H1 (cell line): ENCODE measurements around the gene NSUN7. TPM values are rescaled to one million over a fixed set of nuclear protein-coding genes. Genes with fewer than 3 reads are reported as not detected.

Source experiments
- CTCF ChIA-PET: fragments of 300-600 bp; sonication (Branson Sonifier 250); formaldehyde crosslinking; loops from one replicate; lab custom pipeline; 2021; ENCODE audit not compliant: partially characterized antibody; lab: Charles Lee
- POLR2A ChIA-PET: fragments of 300-600 bp; sonication (Branson Sonifier 250); formaldehyde crosslinking; loops from one replicate; lab custom pipeline; 2021; ENCODE audit warnings: inconsistent platforms; ENCODE audit not compliant: partially characterized antibody; lab: Charles Lee
- DNase-seq, 2 experiments: peaks; one replicate each; pipeline versions ENCODE4 v3.0.0 to v3.0.0-alpha.2; 2010 to 2022; ENCODE audit warnings: low spot score in 2 of 2, low read depth in 1 of 2, mixed read lengths in 1 of 2
- FAIRE-seq: peaks from 2 replicates; lab custom pipeline; 2011; peaks lifted over from hg19 to GRCh38; lab: Jason Lieb, UNC
- H2AFZ ChIP-seq: 2 replicates; pipeline ENCODE4 v1.8.1; 2012; ENCODE audit warnings: low read length, inconsistent platforms
- H2AK5ac ChIP-seq: 2 replicates; pipeline ENCODE4 v1.6.1; 2013; ENCODE audit warnings: low read depth, low read length
- H2BK120ac ChIP-seq: replicated peaks from 2 replicates; pipeline ENCODE3; 2013; ENCODE audit warnings: low read depth, low read length, inconsistent platforms
- H2BK12ac ChIP-seq: 2 replicates; pipeline ENCODE4 v1.6.1; 2013; ENCODE audit warnings: low read depth, low read length
- H2BK15ac ChIP-seq: 2 replicates; pipeline ENCODE4 v1.6.1; 2013; ENCODE audit warnings: low read length
- H2BK20ac ChIP-seq: 2 replicates; pipeline ENCODE4 v1.6.1; 2013; ENCODE audit warnings: low read length
- H2BK5ac ChIP-seq: 2 replicates; pipeline ENCODE4 v1.6.1; 2013; ENCODE audit warnings: low read depth, low read length
- H3K14ac ChIP-seq: 2 replicates; pipeline ENCODE4 v1.6.1; 2013; ENCODE audit warnings: inconsistent platforms; ENCODE audit not compliant: insufficient read length
- H3K18ac ChIP-seq: 2 replicates; pipeline ENCODE4 v1.6.1; 2013; ENCODE audit warnings: low read length; ENCODE audit errors: extremely low read depth
- H3K23ac ChIP-seq: 2 replicates; pipeline ENCODE4 v1.6.1; 2013; ENCODE audit warnings: inconsistent platforms; ENCODE audit not compliant: insufficient read length
- H3K23me2 ChIP-seq: 2 replicates; pipeline ENCODE4 v1.6.1; 2013; ENCODE audit warnings: low read depth, low read length
- H3K27ac ChIP-seq: 2 replicates; pipeline ENCODE4 v1.6.1; 2011; ENCODE audit warnings: low read depth, low read length, inconsistent platforms
- H3K27me3 ChIP-seq, 4 experiments: replicated peaks in 1 of 4; 1 replicate in 1 of 4; 2 replicates in 3 of 4; pipeline versions ENCODE4 v1.6.1 to v1.8.1; 2011 to 2013; ENCODE audit warnings: low read length in 3 of 4, mild to moderate bottlenecking in 3 of 4, inconsistent platforms in 2 of 4, mixed read lengths in 2 of 4, moderate library complexity in 1 of 4; ENCODE audit not compliant: control insufficient read depth in 3 of 4, insufficient read depth in 3 of 4; ENCODE audit errors: extremely low read depth in 1 of 4
- H3K36me3 ChIP-seq, 4 experiments: 2 replicates each; pipeline versions ENCODE4 v1.6.1 to v1.8.1; 2011 to 2013; ENCODE audit warnings: mild to moderate bottlenecking in 4 of 4, low read length in 3 of 4, moderate library complexity in 2 of 4, control low read depth in 1 of 4, inconsistent platforms in 1 of 4; ENCODE audit not compliant: insufficient read depth in 4 of 4, control insufficient read depth in 2 of 4
- H3K4ac ChIP-seq: replicated peaks from 2 replicates; pipeline ENCODE3; 2013; ENCODE audit warnings: low read length, low read depth, mixed read lengths, inconsistent platforms; ENCODE audit not compliant: insufficient read length
- H3K4me1 ChIP-seq, 4 experiments: replicated peaks in 1 of 4; 1 replicate in 1 of 4; 2 replicates in 3 of 4; pipeline versions ENCODE4 v1.6.1 to v1.8.1; 2011 to 2013; ENCODE audit warnings: low read length in 3 of 4, inconsistent platforms in 2 of 4, mixed read lengths in 1 of 4; ENCODE audit not compliant: insufficient read depth in 4 of 4, control insufficient read depth in 3 of 4
- H3K4me2 ChIP-seq, 2 experiments: 2 replicates each; pipeline versions ENCODE4 v1.6.1 to v1.8.1; 2011 to 2013; ENCODE audit warnings: low read depth in 2 of 2, low read length in 2 of 2, control low read depth in 1 of 2, inconsistent platforms in 1 of 2, mild to moderate bottlenecking in 1 of 2; ENCODE audit not compliant: insufficient read depth in 1 of 2
- H3K4me3 ChIP-seq, 4 experiments: fragments of 200-600, 300-600 bp in 1 of 4; sonication (generic), shearing (Covaris generic), sonication (Bioruptor Twin) in 1 of 4; 2 replicates each; pipeline versions ENCODE4 v1.5.1 to v1.8.1; 2011 to 2016; ENCODE audit warnings: low read length in 4 of 4, low read depth in 3 of 4, control low read depth in 2 of 4, inconsistent platforms in 2 of 4, mild to moderate bottlenecking in 2 of 4, mixed read lengths in 1 of 4, moderate library complexity in 1 of 4; ENCODE audit not compliant: insufficient read depth in 2 of 4; ENCODE audit errors: extremely low read depth in 1 of 4
- H3K56ac ChIP-seq: replicated peaks from 2 replicates; pipeline ENCODE3; 2013; ENCODE audit warnings: low read depth, mild to moderate bottlenecking, mixed read lengths, low read length, inconsistent platforms; ENCODE audit not compliant: insufficient read length
- H3K79me1 ChIP-seq: 2 replicates; pipeline ENCODE4 v1.6.1; 2013; ENCODE audit warnings: low read depth, low read length, control low read depth
- H3K79me2 ChIP-seq, 2 experiments: 2 replicates each; pipeline versions ENCODE4 v1.6.1 to v1.8.1; 2012 to 2013; ENCODE audit warnings: low read length in 2 of 2, mild to moderate bottlenecking in 2 of 2, inconsistent platforms in 1 of 2; ENCODE audit not compliant: insufficient read depth in 2 of 2, control insufficient read depth in 1 of 2
- H3K9ac ChIP-seq, 4 experiments: replicated peaks in 1 of 4; 1 replicate in 1 of 4; 2 replicates in 3 of 4; pipeline versions ENCODE4 v1.6.1 to v1.8.1; 2011 to 2013; ENCODE audit warnings: low read depth in 3 of 4, low read length in 3 of 4, control low read depth in 2 of 4, mild to moderate bottlenecking in 2 of 4, moderate library complexity in 2 of 4, inconsistent platforms in 1 of 4; ENCODE audit errors: extremely low read depth in 1 of 4
- H3K9me3 ChIP-seq, 2 experiments: 2 replicates each; pipeline versions ENCODE4 v1.6.1 to v1.8.1; 2012 to 2013; ENCODE audit warnings: mild to moderate bottlenecking in 2 of 2, moderate library complexity in 2 of 2, control low read depth in 1 of 2, inconsistent platforms in 1 of 2, low read depth in 1 of 2, low read length in 1 of 2, mixed read lengths in 1 of 2; ENCODE audit not compliant: insufficient read depth in 2 of 2
- H4K20me1 ChIP-seq, 2 experiments: replicated peaks in 1 of 2; 2 replicates each; pipeline versions ENCODE3 to v1.8.1; 2011 to 2013; ENCODE audit warnings: inconsistent platforms in 2 of 2, low read length in 2 of 2, mild to moderate bottlenecking in 1 of 2; ENCODE audit not compliant: insufficient read depth in 2 of 2, control insufficient read depth in 1 of 2
- H4K5ac ChIP-seq: 2 replicates; pipeline ENCODE4 v1.6.1; 2013; ENCODE audit warnings: low read length, low read depth, mixed read lengths, inconsistent platforms; ENCODE audit not compliant: insufficient read length
- H4K8ac ChIP-seq: 2 replicates; pipeline ENCODE4 v1.8.0; 2013; ENCODE audit warnings: mild to moderate bottlenecking, moderate library complexity, low read length, inconsistent platforms; ENCODE audit not compliant: insufficient read depth; ENCODE audit errors: extremely low read depth
- H4K91ac ChIP-seq: replicated peaks from 2 replicates; pipeline ENCODE3; 2013; ENCODE audit warnings: low read length, mixed read lengths, inconsistent platforms; ENCODE audit not compliant: insufficient read length
- CEBPB ChIP-seq: IDR thresholded peaks from 2 replicates; pipeline ENCODE4 v1.6.1; 2012; ENCODE audit warnings: low read depth, low read length
- CREB1 ChIP-seq: IDR thresholded peaks from 2 replicates; pipeline ENCODE4 v1.6.1; 2012; ENCODE audit warnings: inconsistent platforms
- EZH2 ChIP-seq: fragments of 200-600 bp; sonication (generic); IDR thresholded peaks from 2 replicates; pipeline ENCODE4 v1.7.1; 2012; ENCODE audit warnings: low read depth, mild to moderate bottlenecking, moderate library complexity, low read length, inconsistent platforms; ENCODE audit not compliant: severe bottlenecking
- KDM4A ChIP-seq: IDR thresholded peaks from one replicate; pipeline ENCODE4 v1.7.1; 2012; ENCODE audit warnings: low read depth, mild to moderate bottlenecking, moderate library complexity, low read length, inconsistent platforms; ENCODE audit not compliant: severe bottlenecking
- RAD21 ChIP-seq, 2 experiments: IDR thresholded peaks in 1 of 2; conservative IDR thresholded peaks in 1 of 2; 2 replicates each; pipeline ENCODE4 v1.6.1; 2011; ENCODE audit warnings: low read depth in 2 of 2, low read length in 2 of 2, improper control_type of control experiment in 1 of 2, inconsistent platforms in 1 of 2, mild to moderate bottlenecking in 1 of 2, moderate library complexity in 1 of 2
- RBBP5 ChIP-seq: IDR thresholded peaks from 2 replicates; pipeline ENCODE4 v1.7.1; 2012; ENCODE audit warnings: low read depth, mild to moderate bottlenecking, inconsistent platforms, low read length, moderate library complexity, borderline replicate concordance
- RFX5 ChIP-seq: IDR thresholded peaks from 2 replicates; pipeline ENCODE4 v1.6.1; 2011; ENCODE audit warnings: low read depth, low read length, improper control_type of control experiment, borderline replicate concordance
- SRF ChIP-seq: IDR thresholded peaks from 2 replicates; pipeline ENCODE4 v1.6.1; 2011; ENCODE audit warnings: mild to moderate bottlenecking, low read depth, low read length, moderate library complexity
- TCF12 ChIP-seq: IDR thresholded peaks from 2 replicates; pipeline ENCODE4 v1.6.1; 2011; ENCODE audit warnings: low read depth, mild to moderate bottlenecking, low read length
- WGBS, 2 experiments: shearing (Covaris generic) in 1 of 2; methylation state at CpG; one replicate each; pipeline versions ENCODE4 v1.1.6 to v1.1.7; 2013 to 2015; ENCODE audit warnings: low lambda C conversion rate in 2 of 2, mixed read lengths in 2 of 2, inconsistent platforms in 1 of 2, low coverage in 1 of 2, missing lambda C conversion rate in 1 of 2; ENCODE audit not compliant: insufficient replicate concordance in 2 of 2, insufficient coverage in 1 of 2, insufficient read length in 1 of 2; ENCODE audit errors: extremely low coverage in 1 of 2, missing lambda C conversion rate in 1 of 2; 5-methylcytosine and 5-hydroxymethylcytosine counted together
- polyA plus RNA-seq, 7 experiments: library from polyadenylated mRNA; depleted of rRNA in 3 of 7; stranded (reverse) in 5 of 7; unstranded in 2 of 7; fragments of >200 nt in 5 of 7; fragments of 200-250 nt in 2 of 7; gene quantifications; 1 replicate in 5 of 7; 2 replicates in 1 of 7; 4 replicates in 1 of 7; pipeline versions ENCODE4 v1.2.1 to v1.2.3, GENCODE V29; 2011 to 2013; ENCODE audit warnings: missing spikeins in 2 of 7, mixed read lengths in 2 of 7
- total RNA-seq: library from RNA; stranded (reverse); fragmentation: NEBNext Ultra II Directional; extraction: Animal tissue kit (Norgen Biotek cat#: 25700); gene quantifications from 2 replicates; pipeline ENCODE4 v1.2.1, GENCODE V29; 2021
- TF ChIP-seq, protein P1 (sequence below), 3 experiments: IDR thresholded peaks; 1 replicate in 2 of 3; 2 replicates in 1 of 3; pipeline versions ENCODE4 v1.5.1 to v1.6.1; 2011; ENCODE audit warnings: low read length in 3 of 3, mild to moderate bottlenecking in 3 of 3, inconsistent platforms in 2 of 3, low read depth in 1 of 3, moderate library complexity in 1 of 3; ENCODE audit not compliant: insufficient read depth in 1 of 3; ENCODE audit errors: control extremely low read depth in 1 of 3
- TF ChIP-seq, protein P2 (sequence below): IDR thresholded peaks from 2 replicates; pipeline ENCODE4 v1.6.1; 2012; ENCODE audit warnings: inconsistent platforms

Gene NSUN7
- total and polyA plus RNA-seq, 2 of the 8 experiments (the other 6 are each of a cell fraction or from before 2014, with no cell fraction given), result 8.8 to 24.4 TPM

DNA sequence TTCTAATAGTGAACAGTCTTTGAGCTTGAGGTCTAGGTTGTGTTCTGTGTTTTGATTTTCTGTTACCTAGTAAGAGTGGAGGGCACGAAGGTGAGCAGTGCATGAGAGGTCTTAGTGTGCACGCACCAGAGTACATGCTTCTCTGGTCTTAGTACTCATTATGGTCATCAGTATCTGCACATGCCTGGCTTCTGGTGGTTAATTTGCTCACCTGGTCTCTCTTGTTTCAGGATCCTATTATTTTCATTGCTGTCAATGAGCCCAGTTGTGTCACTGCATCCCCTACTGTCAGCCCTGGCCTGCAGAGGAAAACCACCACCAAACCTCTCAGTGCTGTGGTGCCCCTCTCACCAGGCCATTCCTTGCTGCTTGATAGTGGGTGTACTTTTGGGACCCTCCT is 54.8 kb downstream of the NSUN7 start:
- POLR2A ChIA-PET, result no interaction called here
- Histone ChIP-seq H3K56ac (no peak overlapping the region), H3K4me1 (no peaks in the 10 kb centered on the region), H4K91ac (no peak overlapping the region), H3K27ac (no peak overlapping the region), H3K4me3 (no peak overlapping the region), H2BK5ac (no peak overlapping the region; the same call in 1 of the 2 replicates), H3K4ac (no peak overlapping the region), H3K79me1 (no peaks in the 10 kb centered on the region), H3K36me3 (no peaks in the 10 kb centered on the region), H3K14ac (no peak overlapping the region), H3K9me3 (no peaks in the 10 kb centered on the region), H3K79me2 (no peaks in the 10 kb centered on the region), H2BK12ac (no peak overlapping the region), H2BK15ac (no peak overlapping the region), H3K4me2 (no peak overlapping the region), H4K20me1 (no peaks in the 10 kb centered on the region), H2AFZ (no peak overlapping the region), H3K27me3 (no peaks in the 10 kb centered on the region), H3K23me2 (no peaks in the 10 kb centered on the region), H4K8ac (no peak overlapping the region), H3K23ac (no peak overlapping the region), H4K5ac (no peak overlapping the region), H3K18ac (no peak overlapping the region), H2AK5ac (no peak overlapping the region), H2BK120ac (no peak overlapping the region), H2BK20ac (no peak overlapping the region), H3K9ac (no peak overlapping the region)
- FAIRE-seq (no peak), DNase-seq (no peak)
- CTCF ChIA-PET, result interaction anchor here (0.7 kb wide), 1 partner anchor 21 kb away, joined by 3 read pairs; no protein-coding TSS in a partner anchor
- 89% methylated on average over 2 of the region's 2 CpGs; no CpG with 5 or more reads in 1 of the 2 experiments for WGBS, 2 experiments
- TF ChIP-seq SRF (no peak), KDM4A (no peak), RAD21 (IDR thresholded peaks at IDR 0.05 in 1 of 2, conservative IDR thresholded peaks at IDR 0.05 in 1 of 2; ENCODE audit: low read depth in 2 of 2, low read length in 2 of 2) (no peak), CEBPB (no peak), CREB1 (no peak), RFX5 (no peak), TCF12 (no peak), RBBP5 (no peak), EZH2 (no peak)
- TF ChIP-seq, protein P1, sequence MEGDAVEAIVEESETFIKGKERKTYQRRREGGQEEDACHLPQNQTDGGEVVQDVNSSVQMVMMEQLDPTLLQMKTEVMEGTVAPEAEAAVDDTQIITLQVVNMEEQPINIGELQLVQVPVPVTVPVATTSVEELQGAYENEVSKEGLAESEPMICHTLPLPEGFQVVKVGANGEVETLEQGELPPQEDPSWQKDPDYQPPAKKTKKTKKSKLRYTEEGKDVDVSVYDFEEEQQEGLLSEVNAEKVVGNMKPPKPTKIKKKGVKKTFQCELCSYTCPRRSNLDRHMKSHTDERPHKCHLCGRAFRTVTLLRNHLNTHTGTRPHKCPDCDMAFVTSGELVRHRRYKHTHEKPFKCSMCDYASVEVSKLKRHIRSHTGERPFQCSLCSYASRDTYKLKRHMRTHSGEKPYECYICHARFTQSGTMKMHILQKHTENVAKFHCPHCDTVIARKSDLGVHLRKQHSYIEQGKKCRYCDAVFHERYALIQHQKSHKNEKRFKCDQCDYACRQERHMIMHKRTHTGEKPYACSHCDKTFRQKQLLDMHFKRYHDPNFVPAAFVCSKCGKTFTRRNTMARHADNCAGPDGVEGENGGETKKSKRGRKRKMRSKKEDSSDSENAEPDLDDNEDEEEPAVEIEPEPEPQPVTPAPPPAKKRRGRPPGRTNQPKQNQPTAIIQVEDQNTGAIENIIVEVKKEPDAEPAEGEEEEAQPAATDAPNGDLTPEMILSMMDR (IDR thresholded peaks at IDR 0.05; ENCODE audit: control extremely low read depth in 1 of 3, insufficient read depth in 1 of 3, low read depth in 1 of 3, low read length in 3 of 3), result no peak
- TF ChIP-seq, protein P2, sequence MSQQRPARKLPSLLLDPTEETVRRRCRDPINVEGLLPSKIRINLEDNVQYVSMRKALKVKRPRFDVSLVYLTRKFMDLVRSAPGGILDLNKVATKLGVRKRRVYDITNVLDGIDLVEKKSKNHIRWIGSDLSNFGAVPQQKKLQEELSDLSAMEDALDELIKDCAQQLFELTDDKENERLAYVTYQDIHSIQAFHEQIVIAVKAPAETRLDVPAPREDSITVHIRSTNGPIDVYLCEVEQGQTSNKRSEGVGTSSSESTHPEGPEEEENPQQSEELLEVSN, result no peak
